Calu3 (cell line): ENCODE data around the gene WDR37. TPM values are rescaled to one million over a fixed set of nuclear protein-coding genes. Genes with fewer than 3 reads are reported as not detected.

Source experiments
- BruUV-seq: library from RNA; stranded (reverse); fragments of 400-500 nt; replicated peaks from 2 replicates; lab custom pipeline; 2021; lab: Mats Ljungman, UMichigan
- CTCF ChIA-PET: fragments of 300-600 bp; sonication (Branson Sonifier 250); formaldehyde crosslinking; loops from one replicate; lab custom pipeline; 2022; ENCODE audit warnings: antibody characterized with exemption; lab: Charles Lee
- DNase-seq: peaks from one replicate; pipeline ENCODE4 v3.0.0; 2022
- H3K27ac Mint-ChIP-seq: one replicate; pipeline ENCODE4 v1.8.0; 2022; ENCODE audit warnings: mixed read lengths; ENCODE audit not compliant: unreplicated experiment
- H3K27me3 Mint-ChIP-seq: one replicate; pipeline ENCODE4 v1.8.0; 2022; ENCODE audit warnings: mixed read lengths; ENCODE audit not compliant: unreplicated experiment
- H3K36me3 Mint-ChIP-seq: one replicate; pipeline ENCODE4 v1.8.0; 2022; ENCODE audit warnings: mild to moderate bottlenecking, moderate library complexity, mixed read lengths; ENCODE audit not compliant: insufficient read depth, unreplicated experiment
- H3K4me1 Mint-ChIP-seq: one replicate; pipeline ENCODE4 v1.8.0; 2022; ENCODE audit warnings: mild to moderate bottlenecking, low read depth, mixed read lengths; ENCODE audit not compliant: unreplicated experiment
- H3K4me3 Mint-ChIP-seq: one replicate; pipeline ENCODE4 v1.8.0; 2022; ENCODE audit warnings: mild to moderate bottlenecking, low read depth, moderate library complexity, mixed read lengths; ENCODE audit not compliant: unreplicated experiment
- H3K9me3 Mint-ChIP-seq: one replicate; pipeline ENCODE4 v1.8.0; 2022; ENCODE audit warnings: low read depth, mixed read lengths; ENCODE audit not compliant: unreplicated experiment
- CTCF ChIP-seq: fragments of 200-600 bp; IDR thresholded peaks from one replicate; pipeline ENCODE4 v1.8.0; 2022; ENCODE audit warnings: antibody characterized with exemption; ENCODE audit not compliant: unreplicated experiment
- intact Hi-C: fragments of 100-400 bp; cut with micrococcal nuclease; formaldehyde crosslinking; loops from one replicate; pipeline ENCODE4 v1.10.0; 2022; ENCODE audit not compliant: unreplicated experiment
- total RNA-seq: library from RNA; stranded (reverse); gene quantifications from 2 replicates; pipeline ENCODE4 v1.2.3, GENCODE V29; 2022

Gene WDR37
- total RNA-seq, 1 experiment from 2014 or later: 17.8 TPM

GRCh38 chr10:1094112-1095057 is 38.2 kb downstream of the WDR37 start:
- TF ChIP-seq CTCF: no peak
- no peaks in the 10 kb centered on the region for H3K9me3 Mint-ChIP-seq
- H3K27ac Mint-ChIP-seq: no peak overlapping the region
- no TSS peak for BruUV-seq
- CTCF ChIA-PET: no interaction called here
- H3K36me3 Mint-ChIP-seq: peaks cover 9% of the 10 kb centered on the region
- no peaks in the 10 kb centered on the region for H3K4me1 Mint-ChIP-seq
- H3K4me3 Mint-ChIP-seq: no peak overlapping the region
- H3K27me3 Mint-ChIP-seq: no peaks in the 10 kb centered on the region
- intact Hi-C loops: no loop called here
- no peak for DNase-seq

GRCh38 chr10:1095498-1095897 is 39.3 kb downstream of the WDR37 start:
- H3K36me3 Mint-ChIP-seq: peaks cover 4% of the 10 kb centered on the region
- H3K4me3 Mint-ChIP-seq: no peak overlapping the region
- no peak overlapping the region for H3K27ac Mint-ChIP-seq
- no peak for TF ChIP-seq CTCF
- no peak for DNase-seq
- no peaks in the 10 kb centered on the region for H3K9me3 Mint-ChIP-seq
- intact Hi-C loops: no loop called here
- CTCF ChIA-PET: no interaction called here
- H3K4me1 Mint-ChIP-seq: no peaks in the 10 kb centered on the region
- no TSS peak for BruUV-seq
- H3K27me3 Mint-ChIP-seq: no peaks in the 10 kb centered on the region

- Mint-ChIP-seq H3K9me3 (no peaks in the 10 kb centered on the region), H3K27ac (no peak overlapping the region), H3K27me3 (no peaks in the 10 kb centered on the region), H3K4me3 (no peak overlapping the region), H3K36me3 (peaks cover 8% of the 10 kb centered on the region), H3K4me1 (no peaks in the 10 kb centered on the region)
- DNase-seq: no peak
- intact Hi-C loops: no loop called here
- no peak for TF ChIP-seq CTCF
- CTCF ChIA-PET: no interaction called here
- no TSS peak for BruUV-seq
Observed at GRCh38 chr10:1096287-1096889, 40.2 kb downstream of the WDR37 start.

GRCh38 chr10:1097436-1097835 is 41.3 kb downstream of the WDR37 start:
- BruUV-seq: no TSS peak
- TF ChIP-seq CTCF: no peak
- no peak overlapping the region for H3K4me3 Mint-ChIP-seq
- intact Hi-C loops: no loop called here
- no peaks in the 10 kb centered on the region for H3K9me3 Mint-ChIP-seq
- CTCF ChIA-PET: interaction anchor here (0.6 kb wide), 2 partner anchors 255 to 1941 kb away, joined by 3 to 5 read pairs; no protein-coding TSS in a partner anchor
- no peaks in the 10 kb centered on the region for H3K27me3 Mint-ChIP-seq
- H3K4me1 Mint-ChIP-seq: no peaks in the 10 kb centered on the region
- no peak overlapping the region for H3K27ac Mint-ChIP-seq
- no peak for DNase-seq
- peaks cover 6% of the 10 kb centered on the region for H3K36me3 Mint-ChIP-seq
